NAMALWA (cell line): Measurements from ENCODE around the gene MSMB.
"Not testable (repeated sequence)": the region's sequence is repeated elsewhere in the genome, so short reads cannot be mapped to it uniquely, and the experiment has no call there.

Experiments
- DNase-seq: peaks from one replicate; pipeline ENCODE4 v3.0.0-alpha.2; 2015; ENCODE audit warnings: low spot score

The MSMB gene

DNA sequence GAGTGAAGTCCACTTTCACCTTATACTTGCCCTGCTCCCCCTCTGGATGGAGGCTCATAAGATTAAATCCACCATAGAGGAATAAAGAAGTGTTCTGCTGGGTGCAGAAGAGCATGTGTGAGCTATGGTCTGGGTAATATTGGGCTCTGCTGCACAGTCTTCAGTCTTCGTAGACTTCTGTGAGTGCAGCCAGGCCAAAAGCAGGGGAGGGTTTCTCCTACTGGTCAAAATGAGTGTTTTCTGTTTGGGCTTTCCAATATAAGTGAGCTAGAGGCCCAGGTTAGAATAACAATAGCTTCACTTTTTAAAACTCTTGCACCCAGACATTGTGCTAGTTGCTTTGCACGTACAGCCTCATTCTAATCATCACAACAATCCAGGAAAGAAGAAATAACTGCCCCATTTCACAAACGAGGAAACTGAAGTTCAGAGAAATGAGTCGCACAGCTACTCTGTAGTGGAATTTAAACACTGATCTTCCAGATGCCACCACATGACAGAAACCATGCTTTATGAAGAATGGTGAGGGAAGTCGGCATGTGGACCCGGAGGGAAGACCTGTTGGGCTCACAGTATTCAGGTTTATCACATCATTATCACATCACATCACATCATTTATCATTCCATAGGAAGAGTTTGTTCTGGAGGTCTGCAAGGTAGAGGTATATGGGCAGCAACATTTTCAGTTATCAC, 23.8 kb upstream of the MSMB start:
- no peak for DNase-seq

DNA sequence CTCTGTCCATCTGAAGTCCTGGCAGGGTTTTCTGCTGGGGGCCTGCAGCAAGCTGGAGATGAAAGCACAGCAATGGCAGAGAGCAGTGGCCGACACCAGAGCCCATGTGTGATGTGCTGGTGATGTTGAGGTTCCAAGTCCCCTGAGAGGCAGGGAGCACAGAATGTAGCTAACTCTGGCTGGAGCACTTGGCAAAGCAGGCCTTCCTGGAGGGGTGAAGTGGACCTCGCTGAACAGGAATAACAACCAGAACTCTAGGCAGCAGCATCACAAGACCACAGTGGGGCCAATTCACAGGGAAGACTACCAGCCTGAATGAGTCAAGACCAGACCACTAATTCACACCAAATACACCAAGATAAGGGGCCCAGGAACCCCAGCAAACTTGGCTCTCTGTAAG, 22.8 kb upstream of the MSMB start:
- no peak for DNase-seq

DNA sequence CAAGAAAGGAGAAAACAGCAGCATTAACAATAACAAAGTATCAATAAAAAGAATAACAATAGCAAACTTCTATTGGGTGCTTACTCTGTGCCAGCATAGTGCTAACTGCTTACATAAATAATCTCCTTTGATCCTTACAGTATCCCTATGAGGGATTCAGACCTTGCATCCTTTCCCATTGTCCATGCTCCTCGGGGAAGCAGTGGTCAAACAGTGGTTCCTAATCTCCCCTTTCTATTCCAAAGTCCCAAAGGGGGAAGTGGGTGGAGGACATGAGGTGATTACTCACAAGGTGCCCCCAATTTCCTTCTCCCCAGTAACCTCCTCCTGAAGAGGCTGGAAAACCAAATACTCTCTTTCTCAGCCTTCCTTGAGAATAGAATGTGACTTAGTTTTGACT, 22.0 kb upstream of the MSMB start:
- no peak for DNase-seq

DNA sequence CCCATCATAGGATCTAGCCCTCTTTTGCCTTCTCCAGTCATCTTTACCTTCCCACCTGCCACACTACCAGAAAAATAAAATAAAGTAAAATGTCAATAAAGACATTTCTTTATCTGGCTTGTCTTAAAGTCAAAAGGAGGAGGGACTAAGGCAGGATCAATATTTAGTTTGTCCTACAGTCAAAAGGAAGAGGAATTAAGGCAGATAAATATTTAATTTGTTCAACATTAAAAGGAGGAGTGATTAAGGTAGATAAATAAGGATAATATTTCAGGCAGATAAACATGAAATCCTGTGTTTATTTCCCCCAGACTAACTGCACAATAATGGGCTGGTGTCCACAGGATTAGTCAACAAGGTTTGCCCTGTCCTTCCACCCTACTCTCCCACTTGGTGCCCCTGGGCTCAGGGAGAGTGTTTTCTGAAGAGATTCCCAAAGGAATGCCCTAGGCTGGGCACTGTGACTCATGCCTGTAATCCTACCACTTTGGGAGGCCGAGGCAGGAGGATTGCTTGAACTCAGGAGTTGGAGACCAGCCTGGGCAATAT, 18.3 kb upstream of the MSMB start:
- DNase-seq = no peak

DNA sequence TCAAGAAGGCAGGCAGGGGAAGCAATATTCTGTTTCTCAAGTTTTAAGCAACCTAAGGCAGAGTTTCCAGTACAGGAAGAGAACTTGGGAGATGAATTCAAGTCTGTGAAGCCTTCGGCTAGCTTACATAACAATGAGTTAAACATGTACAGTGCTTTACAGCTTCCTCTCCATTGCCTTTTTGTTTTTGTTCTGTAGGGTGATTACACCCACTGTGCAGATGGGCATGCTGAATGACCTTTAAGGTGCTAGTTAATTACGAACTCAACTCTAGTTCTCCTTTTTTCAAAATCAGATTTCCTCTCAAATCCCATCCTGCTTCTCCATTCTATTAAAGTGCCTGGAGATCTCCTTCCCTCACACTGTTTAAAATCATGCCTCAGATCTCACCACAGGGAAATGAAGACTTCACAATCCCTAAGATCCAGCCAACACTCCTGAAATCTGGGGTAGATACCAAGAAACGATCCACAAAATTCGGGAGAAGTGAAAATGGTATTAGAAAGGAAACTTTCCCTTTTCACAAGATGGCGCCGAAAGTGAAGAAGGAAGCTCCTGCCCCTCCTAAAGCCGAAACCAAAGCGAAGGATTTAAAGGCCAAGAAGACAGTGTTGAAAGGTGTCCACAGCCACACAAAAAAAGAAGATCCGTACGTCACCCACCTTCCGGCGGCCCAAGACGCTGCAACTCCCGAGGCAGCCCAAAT, 16.8 kb upstream of the MSMB start:
- no peak for DNase-seq

DNA sequence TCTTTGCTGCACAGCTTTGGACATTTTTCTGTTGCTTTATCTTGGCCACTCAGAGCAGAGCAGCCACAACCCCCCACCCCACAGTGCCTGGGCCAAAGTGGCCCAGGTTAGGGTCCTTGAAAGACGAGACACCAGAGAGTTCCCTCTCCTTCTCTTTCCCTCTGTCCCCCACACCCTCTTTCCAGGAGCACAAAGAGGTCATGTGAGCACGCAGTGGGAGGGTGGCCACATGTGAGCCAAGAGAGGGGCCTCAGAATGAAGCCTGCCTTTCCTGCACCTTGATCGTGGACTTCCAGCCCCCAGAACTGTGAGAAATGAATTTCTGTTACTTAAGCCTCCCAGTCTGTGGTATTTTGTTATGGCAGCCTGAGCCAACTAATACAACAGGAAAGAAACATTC, 14.6 kb upstream of the MSMB start:
- no peak for DNase-seq

DNA sequence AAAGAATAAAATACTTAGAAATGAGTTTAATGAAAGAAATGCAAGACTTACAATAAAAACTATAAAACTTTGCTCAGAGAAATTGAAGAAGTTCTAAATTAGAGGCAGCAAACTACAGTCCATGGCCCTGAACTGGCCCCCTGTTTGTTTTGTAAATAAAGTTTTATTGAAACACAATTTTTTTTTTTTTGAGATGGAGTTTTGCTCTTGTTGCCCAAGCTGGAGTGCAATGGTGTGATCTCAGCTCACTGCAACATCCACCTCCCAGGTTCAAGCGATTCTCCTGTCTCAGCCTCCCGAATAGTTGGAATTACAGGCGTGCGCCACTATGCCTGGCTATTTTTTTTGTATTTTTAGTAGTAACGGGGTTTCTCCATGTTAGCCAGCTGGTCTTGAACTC, 11.9 kb upstream of the MSMB start:
- not testable (repeated sequence) for DNase-seq

DNA sequence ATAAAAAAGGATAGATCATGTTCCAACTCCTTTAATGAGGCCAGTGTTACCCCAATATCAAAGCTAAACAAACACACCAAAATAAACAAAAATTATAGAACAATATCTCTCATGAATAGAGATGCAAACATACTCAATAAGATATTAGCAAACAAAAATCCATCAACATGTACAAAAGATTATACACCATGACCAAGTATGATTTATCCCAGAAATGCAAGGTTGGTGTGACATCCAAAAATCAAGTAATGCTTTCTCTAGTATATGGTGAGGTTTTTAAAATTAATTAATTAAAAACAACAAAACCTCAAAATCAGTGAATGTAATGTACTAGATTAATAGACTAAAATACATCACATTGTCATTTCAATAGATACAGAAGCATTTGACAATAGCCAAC, 11.0 kb upstream of the MSMB start:
- DNase-seq = no peak

DNA sequence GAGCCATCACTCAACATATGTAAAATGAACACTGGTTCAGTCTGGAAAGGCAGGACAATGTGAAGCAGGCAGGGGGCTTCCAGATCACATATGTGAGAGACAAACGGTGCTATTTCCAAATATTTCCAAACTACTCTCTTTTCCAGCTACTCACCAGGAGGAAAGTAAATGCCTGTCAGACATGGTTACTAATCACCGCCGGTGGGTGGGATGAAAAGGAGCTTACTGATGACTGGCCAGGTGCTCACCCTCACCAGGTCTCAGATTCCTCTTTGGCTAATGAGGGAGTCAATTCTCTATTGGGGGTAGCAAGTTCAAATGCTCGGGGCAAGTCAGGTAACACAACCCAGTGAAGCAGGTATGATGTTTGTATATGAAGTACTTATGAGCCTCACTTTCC, 9.7 kb upstream of the MSMB start:
- DNase-seq = no peak

DNA sequence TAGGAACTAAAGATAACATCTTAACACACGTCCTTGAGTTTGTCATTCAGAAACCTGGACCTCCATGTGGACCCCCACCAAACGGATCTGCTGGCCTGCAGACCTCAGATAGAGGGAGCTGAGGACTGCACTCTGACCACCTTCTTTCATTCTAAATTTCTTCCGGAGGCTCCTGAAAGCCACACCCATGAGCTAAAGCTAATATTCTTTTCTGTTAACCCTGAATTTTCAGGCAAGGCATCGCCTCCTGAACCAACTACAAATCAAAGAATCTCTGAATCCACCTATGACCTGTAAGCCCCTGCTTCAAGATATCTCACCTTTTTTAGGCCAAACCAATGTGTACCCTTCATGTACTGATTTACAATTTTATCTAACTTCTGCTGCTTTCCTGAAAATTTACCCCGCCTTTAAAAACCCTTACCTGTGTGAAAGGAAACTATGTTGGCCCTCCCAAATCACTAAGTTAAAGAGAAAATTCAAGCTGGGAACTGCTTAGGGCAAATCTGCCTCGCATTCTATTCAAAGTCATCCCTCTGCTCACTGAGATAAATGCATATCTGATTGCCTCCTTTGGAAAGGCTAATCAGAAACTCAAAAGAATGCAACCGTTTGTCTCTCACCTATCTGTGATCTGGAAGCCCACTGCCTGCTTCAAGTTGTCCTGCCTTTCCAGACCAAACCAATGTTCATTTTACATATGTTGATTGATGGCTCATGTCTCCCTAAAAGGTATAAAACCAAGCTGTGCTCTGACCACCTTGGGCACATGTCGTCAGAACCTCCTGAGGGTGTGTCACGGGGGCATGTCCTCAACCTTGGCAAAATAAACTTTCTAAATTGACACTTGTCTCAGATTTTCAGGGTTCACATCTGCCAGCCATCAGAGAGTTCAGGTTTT, 7.7 kb upstream of the MSMB start:
- no peak for DNase-seq

DNA sequence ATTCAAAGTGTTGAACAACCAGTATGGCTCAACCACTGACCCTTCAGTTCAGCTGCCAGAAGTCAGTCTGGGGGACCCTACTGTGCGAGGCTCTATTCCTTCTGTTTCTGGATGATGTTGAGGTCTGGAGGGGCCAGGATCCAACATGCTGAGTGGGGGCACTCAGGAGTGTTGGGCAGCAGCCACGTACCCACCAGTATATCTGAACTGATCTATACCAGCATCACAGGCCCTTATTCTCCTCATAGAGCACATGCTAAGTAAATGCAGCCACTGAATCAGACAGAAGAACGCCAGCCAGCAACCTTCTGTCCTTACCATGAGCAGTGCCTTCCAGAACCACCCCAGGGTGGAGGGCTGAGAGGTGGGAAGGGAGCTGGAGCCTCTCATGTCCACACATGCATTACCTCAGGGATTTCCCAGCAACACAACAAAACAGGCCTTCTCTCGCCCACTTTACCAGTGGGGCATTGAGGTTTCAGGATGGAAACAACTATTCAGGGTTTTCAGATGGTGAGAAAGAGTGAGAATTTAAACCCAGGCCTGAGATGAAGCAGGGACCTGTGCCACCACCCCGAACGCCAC, 6.8 kb upstream of the MSMB start:
- no peak for DNase-seq

DNA sequence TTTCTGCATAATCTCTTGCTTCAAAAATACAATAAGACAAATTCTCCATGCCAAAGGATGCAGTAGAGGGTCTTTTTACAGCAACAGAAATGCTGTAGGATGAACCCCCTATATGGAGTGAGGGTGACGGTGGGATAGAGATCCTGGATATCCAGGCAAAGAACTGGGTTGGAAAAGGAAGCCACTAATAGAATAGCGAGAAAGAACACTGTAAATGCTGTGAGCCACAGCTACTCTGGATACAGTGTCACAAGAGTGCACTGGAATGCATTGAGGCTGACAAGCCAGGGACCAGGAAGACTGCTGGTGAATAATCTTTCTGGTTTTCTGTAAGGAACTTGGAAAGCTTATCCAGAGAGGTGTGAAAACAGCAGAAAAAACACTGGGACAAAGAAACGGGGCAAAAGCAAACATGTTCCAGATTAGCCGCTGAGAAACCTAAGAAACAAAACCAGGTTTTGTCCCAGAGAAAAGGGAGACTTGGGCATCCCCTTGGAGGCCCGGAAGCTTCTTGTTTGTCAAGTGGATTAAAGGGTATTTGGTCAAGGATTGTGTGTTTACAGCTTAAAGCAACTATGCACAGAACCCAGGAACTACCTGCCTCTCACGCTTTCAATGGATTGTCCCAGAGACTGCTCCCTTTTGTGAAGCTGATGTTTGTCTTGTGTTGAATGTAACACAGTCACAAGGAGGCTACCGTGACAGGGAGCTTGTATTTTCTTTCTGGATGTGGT, 6.2 kb upstream of the MSMB start:
- no peak for DNase-seq

DNA sequence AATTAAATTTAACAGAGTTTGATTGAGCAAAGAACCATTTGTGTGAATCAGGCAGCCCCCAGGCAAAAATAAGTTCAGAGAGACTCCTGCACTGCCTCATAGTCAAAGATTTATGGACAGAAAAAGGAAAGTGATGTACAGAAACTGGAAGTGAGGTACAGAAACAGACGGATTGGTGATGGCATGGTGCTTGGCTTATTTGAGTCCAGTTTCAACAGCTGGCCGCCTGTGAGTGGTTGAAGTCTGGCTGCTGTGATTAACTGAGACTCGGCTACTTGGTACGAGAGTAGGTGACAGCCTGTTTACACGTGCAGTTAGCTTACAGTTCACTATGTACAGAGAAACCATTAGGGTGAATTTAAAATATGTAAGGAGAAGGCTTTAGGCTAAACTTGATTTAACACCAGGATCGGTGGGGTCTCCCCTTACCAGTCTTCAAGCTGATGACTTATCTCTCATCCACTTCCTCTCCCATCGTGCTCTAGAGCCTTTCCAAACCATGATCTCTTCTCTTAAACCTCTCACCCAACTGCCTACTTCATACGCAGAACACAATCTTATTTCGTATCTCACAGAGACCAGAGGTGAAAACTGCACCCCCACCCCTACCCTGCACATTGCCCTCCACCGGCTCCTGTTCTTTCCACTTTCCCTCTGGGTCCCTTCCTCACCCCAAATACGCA, 5.0 kb upstream of the MSMB start:
- DNase-seq = no peak

DNA sequence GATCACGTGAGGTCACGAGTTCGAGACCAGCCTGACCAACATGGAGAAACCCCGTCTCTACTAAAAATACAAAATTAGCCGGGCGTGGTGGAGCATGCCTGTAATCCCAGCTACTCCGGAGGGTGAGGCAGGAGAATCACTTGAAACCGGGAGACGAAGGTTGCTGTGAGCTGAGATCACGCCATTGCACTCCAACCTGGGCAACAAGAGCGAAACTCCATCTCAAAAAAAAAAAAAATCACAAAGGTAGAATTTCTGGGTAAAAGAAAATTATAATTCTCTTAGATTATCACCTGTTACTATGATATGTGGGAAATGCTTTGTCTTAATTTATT, 3.4 kb upstream of the MSMB start:
- DNase-seq = not testable (repeated sequence)

DNA sequence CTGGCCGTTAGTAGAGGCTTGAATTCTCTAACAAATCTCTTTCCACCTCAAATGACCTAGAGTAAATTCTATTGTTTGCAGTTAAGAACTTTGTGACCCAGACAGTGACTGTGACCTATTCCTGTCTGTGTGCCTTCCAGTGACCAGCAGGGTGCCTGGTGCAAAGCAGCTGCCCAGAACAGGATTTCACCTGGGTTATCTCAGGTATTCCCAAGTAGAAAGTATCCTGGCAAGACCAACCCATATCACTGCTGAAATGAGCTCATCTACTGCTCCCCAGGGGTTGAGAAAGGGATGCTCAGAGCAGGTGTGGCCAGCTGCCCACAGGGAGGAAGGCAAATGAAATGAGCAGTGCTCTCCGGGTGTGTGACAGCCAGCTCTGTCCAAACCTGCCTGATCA, 2.1 kb upstream of the MSMB start:
- DNase-seq = no peak

DNA sequence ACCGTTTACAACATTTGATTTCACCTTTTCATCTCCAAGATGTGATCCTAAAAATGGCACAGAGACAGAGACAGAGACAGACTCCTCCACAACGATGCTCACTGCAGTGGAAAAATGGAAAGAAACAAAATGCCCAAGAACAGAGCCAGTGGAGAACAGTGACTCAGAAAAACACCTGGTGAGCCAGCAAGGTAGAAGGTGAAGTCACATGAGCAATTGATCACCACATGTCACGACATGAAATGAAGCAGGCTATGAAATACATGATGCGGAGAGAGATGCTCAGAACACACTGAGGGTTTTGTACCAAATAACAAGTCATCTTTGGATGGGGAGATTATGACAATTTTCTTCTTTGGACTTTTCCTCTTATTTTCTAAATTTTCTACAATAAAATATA, 3.5 kb downstream of the MSMB start:
- DNase-seq = no peak

DNA sequence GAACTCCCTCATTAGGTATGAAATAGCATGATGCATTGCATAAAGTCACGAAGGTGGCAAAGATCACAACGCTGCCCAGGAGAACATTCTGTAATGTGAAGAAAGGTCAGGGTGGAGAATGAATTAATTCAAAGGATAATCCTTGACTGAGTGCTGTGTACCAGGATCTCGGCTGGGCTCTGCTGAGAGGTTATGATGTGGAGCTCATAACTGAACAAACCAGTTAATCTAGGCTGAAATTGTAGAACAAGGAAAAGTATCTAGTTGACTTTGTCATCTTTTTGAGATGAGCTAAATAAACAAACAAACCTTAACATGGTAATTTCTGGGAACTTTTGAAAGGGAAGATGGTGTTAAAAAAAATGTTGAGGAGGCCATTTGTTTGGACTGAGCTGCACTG, 6.1 kb downstream of the MSMB start:
- DNase-seq = no peak

DNA sequence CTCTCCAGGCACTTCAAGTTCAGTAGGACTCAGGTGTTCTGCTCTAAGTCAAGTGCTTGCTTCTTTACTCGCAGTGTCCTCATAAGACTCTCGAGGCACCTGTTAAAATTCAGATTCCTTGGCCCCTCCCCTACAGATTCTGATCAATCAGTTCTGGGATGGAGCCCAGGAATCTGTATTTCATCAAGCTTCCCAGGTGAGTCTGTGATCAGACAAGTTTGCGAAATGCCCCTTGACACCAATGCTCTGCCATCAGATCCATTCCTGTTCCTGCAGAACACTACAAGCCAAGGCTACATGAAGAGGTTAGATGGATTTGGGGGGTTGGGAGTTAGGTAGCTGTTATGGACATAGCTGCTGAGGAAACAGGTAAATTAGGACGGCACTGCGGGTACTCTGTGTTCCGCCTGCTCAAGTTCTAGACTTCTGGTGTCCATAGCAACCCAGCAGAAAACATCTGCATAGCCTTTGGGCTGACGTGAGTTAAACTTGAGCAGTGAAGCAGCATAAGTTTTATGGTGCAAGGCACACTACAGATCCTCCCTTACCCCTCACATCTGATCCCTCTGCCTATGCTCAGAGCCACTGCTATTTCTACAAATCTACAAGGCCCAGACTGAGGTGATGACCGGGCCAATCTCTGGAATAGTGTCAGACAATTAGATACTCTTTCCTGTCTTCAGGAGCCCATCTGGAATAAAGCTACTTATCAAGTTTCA, 8.8 kb downstream of the MSMB start:
- no peak for DNase-seq

DNA sequence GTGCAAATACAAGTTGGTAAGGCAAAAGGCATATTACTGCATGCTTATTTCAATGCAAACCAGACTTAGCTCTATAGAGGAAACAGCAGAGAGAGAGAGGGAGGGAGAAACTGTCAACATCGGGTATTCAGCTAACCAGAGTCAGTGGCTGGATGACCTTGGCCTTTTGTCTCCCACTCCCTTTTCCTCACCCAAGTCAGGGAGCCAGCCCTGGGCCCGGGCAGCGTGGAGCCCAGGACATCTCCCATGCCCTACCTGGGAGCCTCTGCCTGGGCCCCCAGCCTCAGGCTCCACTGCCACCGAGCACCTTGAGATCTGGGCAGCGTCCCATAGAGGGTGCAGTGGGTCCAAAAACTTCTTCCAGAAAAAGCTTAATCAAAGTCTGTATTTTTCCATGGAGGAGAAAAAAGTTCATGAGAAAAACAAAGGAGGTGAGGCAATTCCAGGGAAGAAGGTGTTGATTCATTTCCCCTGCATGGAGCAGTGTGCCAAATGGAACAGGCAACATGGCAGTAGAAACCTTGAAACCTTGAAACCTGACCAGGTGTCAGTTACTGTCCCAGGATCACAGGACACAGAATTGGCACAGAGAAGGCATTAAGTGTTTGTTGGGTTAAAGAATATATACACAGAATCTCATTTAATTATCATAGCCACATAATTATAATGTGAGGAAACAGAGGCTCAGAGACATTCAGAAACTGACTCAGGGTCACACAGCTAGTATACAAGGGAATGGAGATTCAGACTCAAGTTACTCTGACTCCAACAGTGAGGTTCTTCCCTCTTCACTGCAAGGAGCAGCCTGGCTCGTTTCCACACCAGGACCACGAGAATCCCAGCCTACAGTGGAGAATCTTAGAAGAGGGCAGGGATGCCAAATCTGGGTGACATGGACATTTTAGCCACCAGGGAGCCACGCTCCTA, 9.9 kb downstream of the MSMB start:
- DNase-seq = no peak
